HepG2 (cell line): Measurements from ENCODE around the gene CLCN2. TPM values are rescaled to one million over a fixed set of nuclear protein-coding genes. Genes with fewer than 3 reads are reported as not detected.

ENCODE experiments used
- AGO1 ChIP-seq: fragments of 200-400 bp; formaldehyde crosslinking; IDR thresholded peaks from 2 replicates; pipeline ENCODE4 v1.6.1; 2017; ENCODE audit warnings: mild to moderate bottlenecking, low read depth, low read length, moderate library complexity; ENCODE audit not compliant: poor library complexity, severe bottlenecking
- FOXC1 ChIP-seq: sonication (generic); formaldehyde crosslinking; IDR thresholded peaks from 2 replicates; pipeline ENCODE4 v1.8.0; 2022; ENCODE audit warnings: mild to moderate bottlenecking, missing genetic modification reagents, borderline replicate concordance
- FOXM1 ChIP-seq: sonication (generic); formaldehyde crosslinking; IDR thresholded peaks from 2 replicates; pipeline ENCODE4 v1.5.0; 2020; ENCODE audit warnings: missing genetic modification reagents
- KDM2A ChIP-seq: sonication (generic); formaldehyde crosslinking; IDR thresholded peaks from 2 replicates; pipeline ENCODE4 v1.4.0; 2020; ENCODE audit warnings: low read depth, missing genetic modification reagents, borderline replicate concordance
- MZF1 ChIP-seq: sonication (generic); formaldehyde crosslinking; IDR thresholded peaks from 2 replicates; pipeline ENCODE4 v1.8.1; 2023; ENCODE audit warnings: mild to moderate bottlenecking, missing genetic modification reagents, borderline replicate concordance
- NFATC3 ChIP-seq: sonication (generic); formaldehyde crosslinking; IDR thresholded peaks from 2 replicates; pipeline ENCODE4 v1.5.1; 2020; ENCODE audit warnings: mild to moderate bottlenecking, missing genetic modification reagents
- NFE2L1 ChIP-seq: sonication (generic); formaldehyde crosslinking; IDR thresholded peaks from 2 replicates; pipeline ENCODE4 v1.4.0; 2020; ENCODE audit warnings: missing genetic modification reagents, mild to moderate bottlenecking, borderline replicate concordance
- POLR2G ChIP-seq: fragments of 200-400 bp; formaldehyde crosslinking; IDR thresholded peaks from 2 replicates; pipeline ENCODE4 v1.6.1; 2018; ENCODE audit warnings: mild to moderate bottlenecking, low read depth, low read length, moderate library complexity
- RBM39 ChIP-seq: fragments of 200-400 bp; formaldehyde crosslinking; IDR thresholded peaks from one replicate; pipeline ENCODE4 v1.6.1; 2018; ENCODE audit warnings: antibody characterized with exemption, mild to moderate bottlenecking, low read depth, low read length; ENCODE audit not compliant: poor library complexity, severe bottlenecking
- SALL1 ChIP-seq: sonication (generic); formaldehyde crosslinking; IDR thresholded peaks from 2 replicates; pipeline ENCODE4 v1.8.0; 2022; ENCODE audit warnings: mild to moderate bottlenecking, missing genetic modification reagents
- SP1 ChIP-seq, 2 experiments: fragments of 450-650 bp in 1 of 2; sonication (generic) in 1 of 2; formaldehyde crosslinking in 1 of 2; IDR thresholded peaks; 2 replicates each; pipeline versions ENCODE4 v1.4.0 to v1.6.1; 2016 to 2020; ENCODE audit warnings: missing genetic modification reagents in 1 of 2
- ZNF121 ChIP-seq: sonication (generic); formaldehyde crosslinking; IDR thresholded peaks from 2 replicates; pipeline ENCODE4 v1.5.0; 2020; ENCODE audit warnings: mild to moderate bottlenecking, missing genetic modification reagents
- ZNF331 ChIP-seq: sonication (generic); formaldehyde crosslinking; IDR thresholded peaks from 2 replicates; pipeline ENCODE4 v1.4.0; 2020; ENCODE audit warnings: missing genetic modification reagents
- ZNF33B ChIP-seq: sonication (generic); formaldehyde crosslinking; IDR thresholded peaks from 2 replicates; pipeline ENCODE4 v1.5.1; 2020; ENCODE audit warnings: mild to moderate bottlenecking, missing genetic modification reagents
- ZNF569 ChIP-seq: sonication (generic); formaldehyde crosslinking; IDR thresholded peaks from 2 replicates; pipeline ENCODE4 v1.5.0; 2020; ENCODE audit warnings: mild to moderate bottlenecking, missing genetic modification reagents, moderate library complexity, borderline replicate concordance
- ZNF75D ChIP-seq: sonication (generic); formaldehyde crosslinking; IDR thresholded peaks from 2 replicates; pipeline ENCODE4 v1.8.1; 2023; ENCODE audit warnings: missing genetic modification reagents, mild to moderate bottlenecking, borderline replicate concordance
- polyA plus RNA-seq, 8 experiments: library from polyadenylated mRNA; depleted of rRNA in 3 of 8; stranded (reverse) in 7 of 8; unstranded in 1 of 8; fragments of >200 nt; fragmentation: Illumina TruSeq in 4 of 8; extraction: Trizol in 4 of 8; gene quantifications; 2 replicates each; pipeline versions ENCODE4 v1.2.1 to v1.2.3, GENCODE V29; 2011 to 2016; ENCODE audit warnings: low read depth in 4 of 8, missing spikeins in 1 of 8, mixed read lengths in 1 of 8; ENCODE audit not compliant: insufficient read depth in 1 of 8
- total RNA-seq, 5 experiments: library from RNA; depleted of rRNA; stranded (reverse); fragments of >200 nt; fragmentation: Illumina TruSeq; extraction: Trizol; gene quantifications; 2 replicates each; pipeline ENCODE4 v1.2.3, GENCODE V29; 2016; ENCODE audit warnings: low read depth in 1 of 5
- TF ChIP-seq, protein P1 (sequence below): sonication (generic); formaldehyde crosslinking; IDR thresholded peaks from 2 replicates; pipeline ENCODE4 v1.5.1; 2020; ENCODE audit warnings: missing genetic modification reagents, mild to moderate bottlenecking, borderline replicate concordance
- TF ChIP-seq, protein P2 (sequence below): sonication (generic); formaldehyde crosslinking; conservative IDR thresholded peaks from 2 replicates; pipeline ENCODE4 v1.4.0; 2020; ENCODE audit warnings: missing genetic modification reagents
- TF ChIP-seq, protein P3 (sequence below): conservative IDR thresholded peaks from 2 replicates; pipeline ENCODE4 v1.6.1; 2018; ENCODE audit warnings: missing genetic modification reagents
- TF ChIP-seq, protein P4 (sequence below): sonication (generic); formaldehyde crosslinking; IDR thresholded peaks from 2 replicates; pipeline ENCODE4 v1.4.0; 2020; ENCODE audit warnings: mild to moderate bottlenecking, missing genetic modification reagents, borderline replicate concordance
- TF ChIP-seq, protein P5 (sequence below): sonication (generic); formaldehyde crosslinking; IDR thresholded peaks from 2 replicates; pipeline ENCODE4 v1.5.1; 2020; ENCODE audit warnings: missing genetic modification reagents, mild to moderate bottlenecking, borderline replicate concordance

Gene CLCN2
- total and polyA plus RNA-seq, 2 of the 13 experiments (the other 11 are each of a cell fraction or from before 2014, with no cell fraction given): 11.4 to 13.5 TPM

DNA sequence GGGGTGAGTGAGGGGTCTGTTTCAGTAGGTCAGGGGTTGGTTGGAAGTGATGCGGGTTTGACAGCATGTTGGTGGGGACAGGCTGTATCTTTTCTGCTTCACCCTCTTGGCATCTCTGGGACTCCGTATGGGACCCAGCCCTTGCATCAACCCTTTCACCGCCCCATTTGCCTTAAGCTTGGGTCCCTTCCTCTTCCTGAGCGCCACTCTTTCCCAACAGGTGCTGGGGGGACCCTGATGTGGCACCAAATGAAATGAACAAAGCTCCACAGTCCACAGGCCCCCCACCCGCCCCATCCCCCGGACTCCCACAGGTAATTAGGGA, 45.9 kb downstream of the CLCN2 start (continued):
- no peak for TF ChIP-seq ZNF569 (CRISPR knock-in tag)
- TF ChIP-seq FOXC1 (CRISPR knock-in tag): no peak
- TF ChIP-seq SALL1: no peak
- TF ChIP-seq, protein P1, sequence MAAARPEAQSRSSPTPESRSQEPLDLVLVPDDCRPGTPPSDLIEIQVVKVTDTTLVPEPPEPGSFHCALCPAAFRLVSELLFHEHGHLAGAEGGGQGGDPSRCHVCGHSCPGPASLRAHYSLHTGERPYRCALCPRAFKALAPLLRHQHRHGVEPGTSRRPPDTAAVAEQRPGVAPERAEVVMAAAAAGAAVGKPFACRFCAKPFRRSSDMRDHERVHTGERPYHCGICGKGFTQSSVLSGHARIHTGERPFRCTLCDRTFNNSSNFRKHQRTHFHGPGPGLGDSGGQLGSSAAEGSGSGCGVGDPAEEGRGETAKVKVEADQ: no peak
- TF ChIP-seq RBM39: peak; percentile 4
- TF ChIP-seq, protein P2, sequence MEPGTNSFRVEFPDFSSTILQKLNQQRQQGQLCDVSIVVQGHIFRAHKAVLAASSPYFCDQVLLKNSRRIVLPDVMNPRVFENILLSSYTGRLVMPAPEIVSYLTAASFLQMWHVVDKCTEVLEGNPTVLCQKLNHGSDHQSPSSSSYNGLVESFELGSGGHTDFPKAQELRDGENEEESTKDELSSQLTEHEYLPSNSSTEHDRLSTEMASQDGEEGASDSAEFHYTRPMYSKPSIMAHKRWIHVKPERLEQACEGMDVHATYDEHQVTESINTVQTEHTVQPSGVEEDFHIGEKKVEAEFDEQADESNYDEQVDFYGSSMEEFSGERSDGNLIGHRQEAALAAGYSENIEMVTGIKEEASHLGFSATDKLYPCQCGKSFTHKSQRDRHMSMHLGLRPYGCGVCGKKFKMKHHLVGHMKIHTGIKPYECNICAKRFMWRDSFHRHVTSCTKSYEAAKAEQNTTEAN (CRISPR knock-in tag): no peak
- no peak for TF ChIP-seq AGO1
- TF ChIP-seq KDM2A (CRISPR knock-in tag): 0 out of 2 replicates have a peak, but pooled peaks have one; percentile 2
- no peak for TF ChIP-seq ZNF75D (CRISPR knock-in tag)
- TF ChIP-seq ZNF331 (CRISPR knock-in tag): no peak
- TF ChIP-seq, protein P3, sequence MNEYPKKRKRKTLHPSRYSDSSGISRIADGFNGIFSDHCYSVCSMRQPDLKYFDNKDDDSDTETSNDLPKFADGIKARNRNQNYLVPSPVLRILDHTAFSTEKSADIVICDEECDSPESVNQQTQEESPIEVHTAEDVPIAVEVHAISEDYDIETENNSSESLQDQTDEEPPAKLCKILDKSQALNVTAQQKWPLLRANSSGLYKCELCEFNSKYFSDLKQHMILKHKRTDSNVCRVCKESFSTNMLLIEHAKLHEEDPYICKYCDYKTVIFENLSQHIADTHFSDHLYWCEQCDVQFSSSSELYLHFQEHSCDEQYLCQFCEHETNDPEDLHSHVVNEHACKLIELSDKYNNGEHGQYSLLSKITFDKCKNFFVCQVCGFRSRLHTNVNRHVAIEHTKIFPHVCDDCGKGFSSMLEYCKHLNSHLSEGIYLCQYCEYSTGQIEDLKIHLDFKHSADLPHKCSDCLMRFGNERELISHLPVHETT (CRISPR knock-in tag): no peak
- no peak; the same call in 1 of the 2 replicates for TF ChIP-seq POLR2G
- TF ChIP-seq NFE2L1 (CRISPR knock-in tag): no peak
- no peak for TF ChIP-seq NFATC3 (CRISPR knock-in tag)
- no peak for TF ChIP-seq ZNF33B (CRISPR knock-in tag)
- TF ChIP-seq, protein P4, sequence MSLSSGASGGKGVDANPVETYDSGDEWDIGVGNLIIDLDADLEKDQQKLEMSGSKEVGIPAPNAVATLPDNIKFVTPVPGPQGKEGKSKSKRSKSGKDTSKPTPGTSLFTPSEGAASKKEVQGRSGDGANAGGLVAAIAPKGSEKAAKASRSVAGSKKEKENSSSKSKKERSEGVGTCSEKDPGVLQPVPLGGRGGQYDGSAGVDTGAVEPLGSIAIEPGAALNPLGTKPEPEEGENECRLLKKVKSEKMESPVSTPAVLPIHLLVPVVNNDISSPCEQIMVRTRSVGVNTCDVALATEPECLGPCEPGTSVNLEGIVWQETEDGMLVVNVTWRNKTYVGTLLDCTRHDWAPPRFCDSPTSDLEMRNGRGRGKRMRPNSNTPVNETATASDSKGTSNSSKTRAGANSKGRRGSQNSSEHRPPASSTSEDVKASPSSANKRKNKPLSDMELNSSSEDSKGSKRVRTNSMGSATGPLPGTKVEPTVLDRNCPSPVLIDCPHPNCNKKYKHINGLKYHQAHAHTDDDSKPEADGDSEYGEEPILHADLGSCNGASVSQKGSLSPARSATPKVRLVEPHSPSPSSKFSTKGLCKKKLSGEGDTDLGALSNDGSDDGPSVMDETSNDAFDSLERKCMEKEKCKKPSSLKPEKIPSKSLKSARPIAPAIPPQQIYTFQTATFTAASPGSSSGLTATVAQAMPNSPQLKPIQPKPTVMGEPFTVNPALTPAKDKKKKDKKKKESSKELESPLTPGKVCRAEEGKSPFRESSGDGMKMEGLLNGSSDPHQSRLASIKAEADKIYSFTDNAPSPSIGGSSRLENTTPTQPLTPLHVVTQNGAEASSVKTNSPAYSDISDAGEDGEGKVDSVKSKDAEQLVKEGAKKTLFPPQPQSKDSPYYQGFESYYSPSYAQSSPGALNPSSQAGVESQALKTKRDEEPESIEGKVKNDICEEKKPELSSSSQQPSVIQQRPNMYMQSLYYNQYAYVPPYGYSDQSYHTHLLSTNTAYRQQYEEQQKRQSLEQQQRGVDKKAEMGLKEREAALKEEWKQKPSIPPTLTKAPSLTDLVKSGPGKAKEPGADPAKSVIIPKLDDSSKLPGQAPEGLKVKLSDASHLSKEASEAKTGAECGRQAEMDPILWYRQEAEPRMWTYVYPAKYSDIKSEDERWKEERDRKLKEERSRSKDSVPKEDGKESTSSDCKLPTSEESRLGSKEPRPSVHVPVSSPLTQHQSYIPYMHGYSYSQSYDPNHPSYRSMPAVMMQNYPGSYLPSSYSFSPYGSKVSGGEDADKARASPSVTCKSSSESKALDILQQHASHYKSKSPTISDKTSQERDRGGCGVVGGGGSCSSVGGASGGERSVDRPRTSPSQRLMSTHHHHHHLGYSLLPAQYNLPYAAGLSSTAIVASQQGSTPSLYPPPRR (CRISPR knock-in tag): no peak
- no peak for TF ChIP-seq SP1 (IDR thresholded peaks at IDR 0.05)
- no peak for TF ChIP-seq SP1 (CRISPR knock-in tag; IDR thresholded peaks at IDR 0.05)
- TF ChIP-seq, protein P5, sequence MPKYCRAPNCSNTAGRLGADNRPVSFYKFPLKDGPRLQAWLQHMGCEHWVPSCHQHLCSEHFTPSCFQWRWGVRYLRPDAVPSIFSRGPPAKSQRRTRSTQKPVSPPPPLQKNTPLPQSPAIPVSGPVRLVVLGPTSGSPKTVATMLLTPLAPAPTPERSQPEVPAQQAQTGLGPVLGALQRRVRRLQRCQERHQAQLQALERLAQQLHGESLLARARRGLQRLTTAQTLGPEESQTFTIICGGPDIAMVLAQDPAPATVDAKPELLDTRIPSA: no peak
- no peak for TF ChIP-seq MZF1
- no peak for TF ChIP-seq ZNF121
- no peak for TF ChIP-seq FOXM1 (CRISPR knock-in tag)
